K562 (cell line): ENCODE results near the gene C1orf116. TPM values are rescaled to one million over a fixed set of nuclear protein-coding genes. Genes with fewer than 3 reads are reported as not detected.
A peak's percentile ranks its signal among the peaks of the same experiment; 100 is the strongest.

Experiments
- ATAC-seq: fragments of 200-7000 bp; cut with Tn5 transposase; 3 replicates; pipeline ENCODE4 v1.9.1; 2020; ENCODE audit warnings: moderate library complexity
- BruUV-seq: library from RNA; stranded (reverse); fragments of 400-500 nt; replicated peaks from 2 replicates; lab custom pipeline; 2021; lab: Mats Ljungman, UMichigan
- CTCF ChIA-PET: fragments of 300-600 bp; formaldehyde crosslinking; extraction: SDS; loops from one replicate; lab custom pipeline; 2021; ENCODE audit warnings: low intra/inter-chr PET ratio; lab: Yijun Ruan, JAX
- POLR2A ChIA-PET: fragments of 300-600, 350-650 bp; sonication (Branson Sonifier 250); formaldehyde crosslinking; extraction: SDS; loops from one replicate; lab custom pipeline; 2021; ENCODE audit warnings: antibody characterized with exemption, inconsistent platforms; lab: Yijun Ruan, JAX
- DNase-seq, 4 experiments: peaks; one replicate each; pipeline versions ENCODE4 v3.0.0 to v3.0.0-alpha.2; 2011 to 2018; ENCODE audit warnings: low spot score in 3 of 4, mixed read lengths in 3 of 4; ENCODE audit errors: extremely low read depth in 1 of 4
- FAIRE-seq: peaks from 2 replicates; lab custom pipeline; 2011; peaks lifted over from hg19 to GRCh38; lab: Jason Lieb, UNC
- H2AFZ ChIP-seq: 2 replicates; pipeline ENCODE4 v1.6.0; 2011; ENCODE audit warnings: low read depth, low read length, control low read depth, inconsistent platforms
- H3K27ac ChIP-seq: fragments of 200-600 bp; 3 replicates; pipeline ENCODE4 v1.8.0; 2011; ENCODE audit warnings: low read depth, mild to moderate bottlenecking, control low read depth, inconsistent platforms, low read length, moderate library complexity, mixed read lengths; ENCODE audit errors: extremely low read depth
- H3K27me3 ChIP-seq, 2 experiments: fragments of 300-600 bp in 1 of 2; 2 replicates in 1 of 2; 3 replicates in 1 of 2; pipeline versions ENCODE4 v1.6.0 to v1.8.0; 2011; ENCODE audit warnings: inconsistent platforms in 2 of 2, low read length in 2 of 2, mild to moderate bottlenecking in 1 of 2, mixed read lengths in 1 of 2, moderate library complexity in 1 of 2; ENCODE audit not compliant: control insufficient read depth in 2 of 2, insufficient read depth in 2 of 2
- H3K36me3 ChIP-seq: fragments of 300-600 bp; 3 replicates; pipeline ENCODE4 v1.8.0; 2011; ENCODE audit warnings: mild to moderate bottlenecking, low read length, inconsistent platforms; ENCODE audit not compliant: control insufficient read depth, insufficient read depth
- H3K4me1 ChIP-seq, 2 experiments: fragments of 200-600 bp in 1 of 2; replicated peaks in 1 of 2; 2 replicates in 1 of 2; 3 replicates in 1 of 2; pipeline versions ENCODE4 v1.5.1 to v1.8.0; 2011; ENCODE audit warnings: inconsistent platforms in 2 of 2, low read length in 2 of 2, mild to moderate bottlenecking in 1 of 2, mixed read lengths in 1 of 2, moderate library complexity in 1 of 2; ENCODE audit not compliant: control insufficient read depth in 2 of 2, insufficient read depth in 2 of 2
- H3K4me2 ChIP-seq: 2 replicates; pipeline ENCODE4 v1.6.1; 2011; ENCODE audit warnings: low read length, control low read depth, inconsistent platforms, mixed read lengths; ENCODE audit not compliant: insufficient read depth
- H3K4me3 ChIP-seq: fragments of 200-600 bp; sonication (generic), shearing (Covaris generic); 2 replicates; pipeline ENCODE4 v1.5.1; 2016; ENCODE audit warnings: control low read depth, inconsistent platforms
- H3K79me2 ChIP-seq: fragments of 200-600 bp; 3 replicates; pipeline ENCODE4 v1.8.0; 2011; ENCODE audit warnings: low read length, inconsistent platforms; ENCODE audit not compliant: control insufficient read depth, insufficient read depth
- H3K9ac ChIP-seq, 2 experiments: 2 replicates each; pipeline versions ENCODE4 v1.6.0 to v1.6.1; 2011; ENCODE audit warnings: low read depth in 2 of 2, low read length in 2 of 2, control low read depth in 1 of 2, inconsistent platforms in 1 of 2, mild to moderate bottlenecking in 1 of 2, mixed read lengths in 1 of 2; ENCODE audit not compliant: insufficient read depth in 1 of 2
- H3K9me1 ChIP-seq: one replicate; pipeline ENCODE4 v1.6.0; 2011; ENCODE audit warnings: inconsistent platforms, mild to moderate bottlenecking, low read length, moderate library complexity; ENCODE audit not compliant: control insufficient read depth, insufficient read depth
- H3K9me3 ChIP-seq: replicated peaks from 2 replicates; pipeline ENCODE4 v1.5.1; 2011; ENCODE audit warnings: low read depth, low read length, inconsistent platforms; ENCODE audit not compliant: control insufficient read depth, insufficient read depth
- H4K20me1 ChIP-seq: replicated peaks from 2 replicates; pipeline ENCODE4 v1.6.1; 2011; ENCODE audit warnings: low read length, inconsistent platforms, mixed read lengths; ENCODE audit not compliant: control insufficient read depth, insufficient read depth
- CBFA2T3 ChIP-seq: fragments of 450-650 bp; IDR thresholded peaks from 2 replicates; pipeline ENCODE4 v1.6.1; 2017
- CEBPB ChIP-seq: fragments of 450-650 bp; IDR thresholded peaks from 2 replicates; pipeline ENCODE4 v1.6.1; 2016; ENCODE audit warnings: missing genetic modification characterization, missing compliant biosample characterization
- KLF6 ChIP-seq: fragments of 250-450 bp; sonication (Bioruptor Pico); IDR thresholded peaks from 2 replicates; pipeline ENCODE4 v1.4.0; 2020; ENCODE audit warnings: mild to moderate bottlenecking, moderate library complexity, borderline replicate concordance
- NELFE ChIP-seq: IDR thresholded peaks from 2 replicates; pipeline ENCODE4 v1.6.1; 2011; ENCODE audit warnings: mild to moderate bottlenecking; ENCODE audit not compliant: insufficient read depth, insufficient read length
- PPARD ChIP-seq: fragments of 250-450 bp; sonication (Bioruptor Pico); IDR thresholded peaks from 2 replicates; pipeline ENCODE4 v1.8.0; 2022; ENCODE audit warnings: inconsistent platforms, mild to moderate bottlenecking, moderate library complexity
- RBM22 ChIP-seq: fragments of 200-400 bp; formaldehyde crosslinking; IDR thresholded peaks from 2 replicates; pipeline ENCODE4 v1.6.1; 2018; ENCODE audit warnings: low read length, low read depth; ENCODE audit not compliant: poor library complexity, severe bottlenecking
- RNF2 ChIP-seq: sonication (generic); IDR thresholded peaks from 2 replicates; pipeline ENCODE4 v1.6.1; 2016
- TAF1 ChIP-seq: IDR thresholded peaks from 2 replicates; pipeline ENCODE4 v1.6.1; 2011; ENCODE audit warnings: mild to moderate bottlenecking, low read length, moderate library complexity; ENCODE audit not compliant: insufficient read depth, control insufficient read depth, severe bottlenecking; ENCODE audit errors: extremely low read depth
- ZNF263 ChIP-seq: sonication (generic); formaldehyde crosslinking; IDR thresholded peaks from 2 replicates; pipeline ENCODE4 v1.8.0; 2022; ENCODE audit warnings: mild to moderate bottlenecking, missing genetic modification reagents, borderline replicate concordance
- ZNF311 ChIP-seq: fragments of 250-450 bp; sonication (Bioruptor Pico); IDR thresholded peaks from 2 replicates; pipeline ENCODE4 v1.4.0; 2020; ENCODE audit warnings: mild to moderate bottlenecking, moderate library complexity
- ZNF354B ChIP-seq: fragments of 250-450 bp; sonication (Bioruptor Pico); IDR thresholded peaks from 2 replicates; pipeline ENCODE4 v1.4.0; 2020
- ZNF717 ChIP-seq: fragments of 250-450 bp; sonication (Bioruptor Pico); IDR thresholded peaks from 2 replicates; pipeline ENCODE4 v1.5.0; 2021
- WGBS: fragments of 100-300 bp; shearing (Covaris generic); methylation state at CpG from one replicate; pipeline ENCODE4 v1.1.6; 2016; ENCODE audit warnings: low coverage, mixed read lengths; ENCODE audit not compliant: insufficient coverage; ENCODE audit errors: missing lambda C conversion rate; 5-methylcytosine and 5-hydroxymethylcytosine counted together
- in situ Hi-C: fragments of 300-500 bp; cut with MboI; formaldehyde crosslinking; loops from 4 replicates; pipeline ENCODE4 v1.15.0; 2018; ENCODE audit warnings: inconsistent platforms, mixed read lengths
- intact Hi-C: fragments of 100-400 bp; cut with micrococcal nuclease; formaldehyde crosslinking; loops from 2 replicates; pipeline ENCODE4 v1.14.2; 2022
- polyA plus RNA-seq, 8 experiments: library from polyadenylated mRNA; depleted of rRNA in 4 of 8; stranded (reverse) in 5 of 8; unstranded in 3 of 8; fragments of >200 nt; fragmentation: Nextera tagmentation in 2 of 8; fragmentation: Illumina TruSeq in 1 of 8; extraction: Ambion mirVana in 2 of 8; extraction: Trizol in 1 of 8; gene quantifications; 2 replicates each; pipeline versions ENCODE4 v1.2.1 to v1.2.3, GENCODE V29; 2011 to 2014; ENCODE audit warnings: inconsistent platforms in 1 of 8, missing spikeins in 1 of 8
- total RNA-seq, 7 experiments: library from RNA; depleted of rRNA in 6 of 7; stranded (reverse); fragments of >200 nt in 6 of 7; fragmentation: Illumina TruSeq in 2 of 7; extraction: Trizol in 2 of 7; gene quantifications; 2 replicates each; pipeline versions ENCODE4 v1.2.1 to v1.2.3, GENCODE V29; 2011 to 2021; ENCODE audit warnings: low replicate concordance in 1 of 7
- TF ChIP-seq, protein P1 (sequence below): sonication (generic); formaldehyde crosslinking; IDR thresholded peaks from 2 replicates; pipeline ENCODE4 v1.8.0; 2022; ENCODE audit warnings: mild to moderate bottlenecking, missing genetic modification reagents
- TF ChIP-seq, protein P2 (sequence below): sonication (generic); formaldehyde crosslinking; IDR thresholded peaks from 2 replicates; pipeline ENCODE4 v1.8.0; 2022; ENCODE audit warnings: mild to moderate bottlenecking, missing genetic modification reagents
- TF ChIP-seq, protein P3 (sequence below): fragments of 250-450 bp; sonication (Bioruptor Pico); IDR thresholded peaks from 2 replicates; pipeline ENCODE4 v1.5.0; 2022; ENCODE audit warnings: mild to moderate bottlenecking

The C1orf116 gene
- total and polyA plus RNA-seq, 9 of the 15 experiments (the other 6 are each of a cell fraction or from before 2014, with no cell fraction given): 0.62 to 3.0 (median 0.95) TPM

DNA sequence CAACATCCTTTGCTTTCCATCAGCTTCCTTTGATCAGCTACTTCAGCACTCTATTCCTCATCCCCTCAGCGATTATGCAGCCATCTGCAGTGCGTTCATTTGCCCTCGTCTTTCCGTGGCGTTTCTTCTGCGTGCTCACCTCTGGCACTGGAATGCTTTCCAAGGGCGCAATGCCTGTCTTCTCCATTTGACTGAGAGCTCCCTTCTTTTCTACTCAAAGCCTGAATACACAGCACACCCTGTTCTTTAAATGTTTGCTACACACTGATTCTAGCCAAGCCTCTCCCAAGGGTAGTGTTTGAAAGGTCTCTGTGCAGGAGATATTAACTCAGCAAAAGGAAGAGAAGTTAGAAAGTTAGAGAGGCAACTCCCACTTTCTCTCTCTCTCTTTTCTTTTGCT, 22.6 kb downstream of the C1orf116 start:
- DNase-seq (no peak), FAIRE-seq (no peak), ATAC-seq (no peak)
- ChIA-PET POLR2A (interaction anchor here (0.6 to 6.5 kb wide), 3 partner anchors 11 to 875 kb away, joined by 3 to 38 read pairs (median 4); partner anchors contain the start of gene PFKFB2), CTCF (interaction anchor here (0.6 kb wide), 1 partner anchor 16 kb away, joined by 4 read pairs; no protein-coding TSS in a partner anchor)
- intact Hi-C loops (no loop called here), in situ Hi-C loops (no loop called here)
- Histone ChIP-seq H3K9me3 (peaks cover 3% of the 10 kb centered on the region; the same call in 1 of the 2 replicates), H3K9me1 (no peaks in the 10 kb centered on the region), H3K36me3 (no peaks in the 10 kb centered on the region), H2AFZ (peak overlapping the region; percentile 84), H3K27ac (no peak overlapping the region), H3K4me1 (peaks cover 3 to 34% of the 10 kb centered on the region in 2 experiments; a peak in 4 of 5 replicates), H4K20me1 (no peaks in the 10 kb centered on the region), H3K4me3 (no peak overlapping the region), H3K79me2 (no peaks in the 10 kb centered on the region), H3K27me3 (no peaks in the 10 kb centered on the region), H3K9ac (no peak overlapping the region), H3K4me2 (no peak overlapping the region)
- BruUV-seq: no TSS peak
- TF ChIP-seq RNF2: no peak
- no peak for TF ChIP-seq ZNF717
- no peak for TF ChIP-seq RBM22
- TF ChIP-seq, protein P1, sequence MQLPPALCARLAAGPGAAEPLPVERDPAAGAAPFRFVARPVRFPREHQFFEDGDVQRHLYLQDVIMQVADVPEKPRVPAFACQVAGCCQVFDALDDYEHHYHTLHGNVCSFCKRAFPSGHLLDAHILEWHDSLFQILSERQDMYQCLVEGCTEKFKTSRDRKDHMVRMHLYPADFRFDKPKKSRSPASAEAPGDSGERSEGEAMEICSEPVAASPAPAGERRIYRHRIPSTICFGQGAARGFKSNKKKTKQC (CRISPR knock-in tag): no peak
- TF ChIP-seq ZNF263 (CRISPR knock-in tag): no peak
- TF ChIP-seq CEBPB (tag): no peak
- no peak for TF ChIP-seq NELFE
- TF ChIP-seq CBFA2T3: no peak
- no peak for TF ChIP-seq ZNF354B (CRISPR knock-in tag)
- TF ChIP-seq, protein P2, sequence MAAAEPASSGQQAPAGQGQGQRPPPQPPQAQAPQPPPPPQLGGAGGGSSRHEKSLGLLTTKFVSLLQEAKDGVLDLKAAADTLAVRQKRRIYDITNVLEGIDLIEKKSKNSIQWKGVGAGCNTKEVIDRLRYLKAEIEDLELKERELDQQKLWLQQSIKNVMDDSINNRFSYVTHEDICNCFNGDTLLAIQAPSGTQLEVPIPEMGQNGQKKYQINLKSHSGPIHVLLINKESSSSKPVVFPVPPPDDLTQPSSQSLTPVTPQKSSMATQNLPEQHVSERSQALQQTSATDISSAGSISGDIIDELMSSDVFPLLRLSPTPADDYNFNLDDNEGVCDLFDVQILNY: no peak
- no peak for TF ChIP-seq TAF1
- TF ChIP-seq, protein P3, sequence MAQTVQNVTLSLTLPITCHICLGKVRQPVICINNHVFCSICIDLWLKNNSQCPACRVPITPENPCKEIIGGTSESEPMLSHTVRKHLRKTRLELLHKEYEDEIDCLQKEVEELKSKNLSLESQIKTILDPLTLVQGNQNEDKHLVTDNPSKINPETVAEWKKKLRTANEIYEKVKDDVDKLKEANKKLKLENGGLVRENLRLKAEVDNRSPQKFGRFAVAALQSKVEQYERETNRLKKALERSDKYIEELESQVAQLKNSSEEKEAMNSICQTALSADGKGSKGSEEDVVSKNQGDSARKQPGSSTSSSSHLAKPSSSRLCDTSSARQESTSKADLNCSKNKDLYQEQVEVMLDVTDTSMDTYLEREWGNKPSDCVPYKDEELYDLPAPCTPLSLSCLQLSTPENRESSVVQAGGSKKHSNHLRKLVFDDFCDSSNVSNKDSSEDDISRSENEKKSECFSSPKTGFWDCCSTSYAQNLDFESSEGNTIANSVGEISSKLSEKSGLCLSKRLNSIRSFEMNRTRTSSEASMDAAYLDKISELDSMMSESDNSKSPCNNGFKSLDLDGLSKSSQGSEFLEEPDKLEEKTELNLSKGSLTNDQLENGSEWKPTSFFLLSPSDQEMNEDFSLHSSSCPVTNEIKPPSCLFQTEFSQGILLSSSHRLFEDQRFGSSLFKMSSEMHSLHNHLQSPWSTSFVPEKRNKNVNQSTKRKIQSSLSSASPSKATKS: no peak
- no peak for TF ChIP-seq PPARD (CRISPR knock-in tag)
- TF ChIP-seq ZNF311: no peak
- TF ChIP-seq KLF6 (CRISPR knock-in tag): no peak
- 80% methylated on average over 7 of the region's 7 CpGs for WGBS
